ENCODE results near the gene BIVM.

The BIVM gene

DNA sequence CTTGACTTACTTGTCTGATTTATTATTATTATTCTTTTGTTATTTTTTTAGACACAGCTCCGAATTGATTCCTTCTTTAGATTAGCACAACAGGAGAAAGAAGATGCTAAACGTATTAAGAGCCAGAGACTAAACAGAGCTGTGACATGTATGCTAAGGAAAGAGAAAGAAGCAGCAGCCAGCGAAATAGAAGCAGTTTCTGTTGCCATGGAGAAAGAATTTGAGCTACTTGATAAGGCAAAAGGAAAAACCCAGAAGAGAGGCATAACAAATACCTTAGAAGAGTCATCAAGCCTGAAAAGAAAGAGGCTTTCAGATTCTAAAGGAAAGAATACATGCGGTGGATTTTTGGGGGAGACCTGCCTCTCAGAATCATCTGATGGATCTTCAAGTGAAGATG is 76.3 kb downstream of the BIVM start:
- Mint-ChIP-seq H3K4me3 (no peak overlapping the region), H3K9me3 (no peaks in the 10 kb centered on the region), H3K27me3 (no peaks in the 10 kb centered on the region), H3K4me1 (peaks cover 26% of the 10 kb centered on the region), H3K27ac (peak overlapping the region in 1 of 2 donors; percentile 55)
- ATAC-seq (no peak), DNase-seq (no peak)

DNA sequence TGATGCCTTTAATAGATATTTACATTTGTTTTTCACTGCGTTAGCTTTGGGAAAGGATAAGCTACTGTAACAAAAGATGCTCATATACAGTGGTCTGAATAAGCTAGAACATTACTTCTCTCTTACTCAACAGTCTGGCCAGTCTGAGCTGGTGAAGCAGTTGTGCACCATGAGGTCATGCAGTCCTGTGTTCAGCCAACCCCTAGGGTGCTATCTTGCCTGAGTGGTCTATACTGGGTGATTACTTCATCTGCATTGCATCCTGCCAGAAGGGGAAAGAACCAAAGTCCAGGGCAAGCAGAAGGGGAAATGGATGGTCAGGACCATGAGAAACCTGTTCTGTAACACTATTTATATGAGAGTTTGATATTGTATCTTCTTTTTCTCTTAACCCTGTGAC is 78.4 kb downstream of the BIVM start:
- Mint-ChIP-seq H3K4me3 (no peak overlapping the region), H3K4me1 (peaks cover 10% of the 10 kb centered on the region), H3K27ac (no peak overlapping the region), H3K27me3 (no peaks in the 10 kb centered on the region), H3K9me3 (no peaks in the 10 kb centered on the region)
- DNase-seq = no peak
- ATAC-seq = no peak

- Mint-ChIP-seq H3K4me3 (no peak overlapping the region), H3K9me3 (no peaks in the 10 kb centered on the region), H3K4me1 (peaks cover 6% of the 10 kb centered on the region), H3K27ac (no peak overlapping the region), H3K27me3 (no peaks in the 10 kb centered on the region)
- no peak for ATAC-seq
- no peak for DNase-seq
Observed at GRCh38 chr13:102878481-102878880, 79.6 kb downstream of the BIVM start.

- ATAC-seq (no peak), DNase-seq (no peak)
- Mint-ChIP-seq H3K9me3 (no peaks in the 10 kb centered on the region), H3K4me3 (no peak overlapping the region), H3K4me1 (peaks cover 2% of the 10 kb centered on the region), H3K27ac (no peak overlapping the region), H3K27me3 (no peaks in the 10 kb centered on the region)
Observed at GRCh38 chr13:102879793-102880499, 81.0 kb downstream of the BIVM start.

- H3K27me3 Mint-ChIP-seq = no peaks in the 10 kb centered on the region
- no peaks in the 10 kb centered on the region for H3K9me3 Mint-ChIP-seq
- H3K4me3 Mint-ChIP-seq = no peak overlapping the region
- H3K27ac Mint-ChIP-seq = no peak overlapping the region
- ATAC-seq (no peak), DNase-seq (no peak)
- no peaks in the 10 kb centered on the region for H3K4me1 Mint-ChIP-seq
Observed at GRCh38 chr13:102881819-102882686, 83.1 kb downstream of the BIVM start.
